Measurements from ENCODE around the gene GRIN2A. TPM values are rescaled to one million over a fixed set of nuclear protein-coding genes. Genes with fewer than 3 reads are reported as not detected.

GRIN2A gene
- total and polyA plus RNA-seq, 2 of the 13 experiments (the other 11 are each of a cell fraction or from before 2014, with no cell fraction given), result not detected

- TF ChIP-seq ZNF318 (CRISPR knock-in tag; IDR thresholded peaks at IDR 0.05), result no peak
- TF ChIP-seq ZNF572 (CRISPR knock-in tag; IDR thresholded peaks at IDR 0.05), result no peak
- TF ChIP-seq TCF12 (IDR thresholded peaks at IDR 0.05), result no peak
- TF ChIP-seq TCF12 (CRISPR knock-in tag; IDR thresholded peaks at IDR 0.05), result no peak
- TF ChIP-seq USF2 (IDR thresholded peaks at IDR 0.05; ENCODE audit: low read depth, low read length), result no peak
- no peak for TF ChIP-seq USF2 (CRISPR knock-in tag; IDR thresholded peaks at IDR 0.05; ENCODE audit: borderline replicate concordance)
- no peak for TF ChIP-seq RXRA (CRISPR knock-in tag; IDR thresholded peaks at IDR 0.05)
- TF ChIP-seq YEATS2 (CRISPR knock-in tag; IDR thresholded peaks at IDR 0.05; ENCODE audit: borderline replicate concordance), result no peak
- no peak for TF ChIP-seq ZNF598 (CRISPR knock-in tag; IDR thresholded peaks at IDR 0.05; ENCODE audit: borderline replicate concordance)
- no peak for TF ChIP-seq FOXO1 (CRISPR knock-in tag; IDR thresholded peaks at IDR 0.05)
- no peak for TF ChIP-seq ZNF512B (CRISPR knock-in tag; IDR thresholded peaks at IDR 0.05; ENCODE audit: borderline replicate concordance)
Observed at GRCh38 chr16:9805109-9805508, 377.1 kb downstream of the GRIN2A start (continued).

Measured in HepG2 (cell line).